Osteoblast (primary cell): ENCODE measurements around the gene ACAD11. TPM values are rescaled to one million over a fixed set of nuclear protein-coding genes. Genes with fewer than 3 reads are reported as not detected.
A peak's percentile ranks its signal among the peaks of the same experiment; 100 is the strongest.

Source experiments
- DNase-seq: peaks from one replicate; pipeline ENCODE4 v3.0.0; 2011; ENCODE audit warnings: low spot score, mixed read lengths; ENCODE audit not compliant: insufficient read length; ENCODE audit errors: missing footprints
- H2AFZ ChIP-seq: 2 replicates; pipeline ENCODE4 v1.6.0; 2011; ENCODE audit warnings: mild to moderate bottlenecking, low read length
- H3K27ac ChIP-seq: 2 replicates; pipeline ENCODE4 v1.5.1; 2011; ENCODE audit warnings: mild to moderate bottlenecking, low read depth, low read length, moderate library complexity
- H3K27me3 ChIP-seq: 2 replicates; pipeline ENCODE4 v1.6.0; 2012; ENCODE audit warnings: mild to moderate bottlenecking, control low read depth, inconsistent platforms, low read length, moderate library complexity; ENCODE audit not compliant: insufficient read depth
- H3K36me3 ChIP-seq: 2 replicates; pipeline ENCODE4 v1.5.1; 2011; ENCODE audit warnings: mild to moderate bottlenecking, low read length, control low read depth, moderate library complexity; ENCODE audit not compliant: insufficient read depth
- H3K4me1 ChIP-seq: 2 replicates; pipeline ENCODE4 v1.5.1; 2011; ENCODE audit warnings: mild to moderate bottlenecking, low read length, control low read depth, moderate library complexity; ENCODE audit not compliant: insufficient read depth
- H3K4me2 ChIP-seq: 2 replicates; pipeline ENCODE4 v1.6.0; 2011; ENCODE audit warnings: mild to moderate bottlenecking, low read length; ENCODE audit not compliant: insufficient read depth
- H3K4me3 ChIP-seq: fragments of 200-600 bp; sonication (generic); 3 replicates; pipeline ENCODE4 v1.5.1; 2012; ENCODE audit warnings: mild to moderate bottlenecking, low read length, inconsistent platforms; ENCODE audit not compliant: insufficient read depth
- H3K79me2 ChIP-seq: 2 replicates; pipeline ENCODE4 v1.6.0; 2012; ENCODE audit warnings: mild to moderate bottlenecking, low read length, control low read depth, inconsistent platforms; ENCODE audit not compliant: insufficient read depth
- H3K9me3 ChIP-seq: 2 replicates; pipeline ENCODE4 v1.5.1; 2011; ENCODE audit warnings: low read depth, low read length, control low read depth
- H4K20me1 ChIP-seq: 2 replicates; pipeline ENCODE4 v1.6.0; 2012; ENCODE audit warnings: mild to moderate bottlenecking, low read length, control low read depth; ENCODE audit not compliant: insufficient read depth
- total RNA-seq: library from RNA; depleted of rRNA; stranded (reverse); fragments of >200 nt; gene quantifications from 2 replicates; pipeline ENCODE4 v1.2.3, GENCODE V29; 2012
- TF ChIP-seq, protein P1 (sequence below): IDR thresholded peaks from 2 replicates; pipeline ENCODE4 v1.5.1; 2011; ENCODE audit warnings: mild to moderate bottlenecking, low read depth, low read length, moderate library complexity; ENCODE audit errors: extremely low read depth

The ACAD11 gene
- total RNA-seq, 1 donor, result 31.1 TPM

- no peaks in the 10 kb centered on the region for H3K79me2 ChIP-seq
- no peak overlapping the region for H3K4me2 ChIP-seq
- no peaks in the 10 kb centered on the region for H3K9me3 ChIP-seq
- DNase-seq, result no peak
- H3K27ac ChIP-seq, result no peak overlapping the region
- H3K4me3 ChIP-seq, result no peak overlapping the region
- no peaks in the 10 kb centered on the region for H4K20me1 ChIP-seq
- no peak overlapping the region for H2AFZ ChIP-seq
- H3K4me1 ChIP-seq, result peaks cover 26% of the 10 kb centered on the region
- TF ChIP-seq, protein P1, sequence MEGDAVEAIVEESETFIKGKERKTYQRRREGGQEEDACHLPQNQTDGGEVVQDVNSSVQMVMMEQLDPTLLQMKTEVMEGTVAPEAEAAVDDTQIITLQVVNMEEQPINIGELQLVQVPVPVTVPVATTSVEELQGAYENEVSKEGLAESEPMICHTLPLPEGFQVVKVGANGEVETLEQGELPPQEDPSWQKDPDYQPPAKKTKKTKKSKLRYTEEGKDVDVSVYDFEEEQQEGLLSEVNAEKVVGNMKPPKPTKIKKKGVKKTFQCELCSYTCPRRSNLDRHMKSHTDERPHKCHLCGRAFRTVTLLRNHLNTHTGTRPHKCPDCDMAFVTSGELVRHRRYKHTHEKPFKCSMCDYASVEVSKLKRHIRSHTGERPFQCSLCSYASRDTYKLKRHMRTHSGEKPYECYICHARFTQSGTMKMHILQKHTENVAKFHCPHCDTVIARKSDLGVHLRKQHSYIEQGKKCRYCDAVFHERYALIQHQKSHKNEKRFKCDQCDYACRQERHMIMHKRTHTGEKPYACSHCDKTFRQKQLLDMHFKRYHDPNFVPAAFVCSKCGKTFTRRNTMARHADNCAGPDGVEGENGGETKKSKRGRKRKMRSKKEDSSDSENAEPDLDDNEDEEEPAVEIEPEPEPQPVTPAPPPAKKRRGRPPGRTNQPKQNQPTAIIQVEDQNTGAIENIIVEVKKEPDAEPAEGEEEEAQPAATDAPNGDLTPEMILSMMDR, result no peak
- no peaks in the 10 kb centered on the region for H3K27me3 ChIP-seq
- H3K36me3 ChIP-seq, result no peaks in the 10 kb centered on the region
Measured at GRCh38 chr3:132592216-132592615, 67.4 kb downstream of the ACAD11 start.

GRCh38 chr3:132587401-132587800, 72.2 kb downstream of the ACAD11 start:
- H3K4me1 ChIP-seq, result no peaks in the 10 kb centered on the region
- H3K27ac ChIP-seq, result no peak overlapping the region
- TF ChIP-seq, protein P1, result no peak
- no peaks in the 10 kb centered on the region for H3K27me3 ChIP-seq
- H3K79me2 ChIP-seq, result no peaks in the 10 kb centered on the region
- no peaks in the 10 kb centered on the region for H3K9me3 ChIP-seq
- no peak overlapping the region for H3K4me2 ChIP-seq
- no peak overlapping the region for H3K4me3 ChIP-seq
- DNase-seq, result no peak
- H3K36me3 ChIP-seq, result no peaks in the 10 kb centered on the region
- no peaks in the 10 kb centered on the region for H4K20me1 ChIP-seq
- H2AFZ ChIP-seq, result no peak overlapping the region

DNA sequence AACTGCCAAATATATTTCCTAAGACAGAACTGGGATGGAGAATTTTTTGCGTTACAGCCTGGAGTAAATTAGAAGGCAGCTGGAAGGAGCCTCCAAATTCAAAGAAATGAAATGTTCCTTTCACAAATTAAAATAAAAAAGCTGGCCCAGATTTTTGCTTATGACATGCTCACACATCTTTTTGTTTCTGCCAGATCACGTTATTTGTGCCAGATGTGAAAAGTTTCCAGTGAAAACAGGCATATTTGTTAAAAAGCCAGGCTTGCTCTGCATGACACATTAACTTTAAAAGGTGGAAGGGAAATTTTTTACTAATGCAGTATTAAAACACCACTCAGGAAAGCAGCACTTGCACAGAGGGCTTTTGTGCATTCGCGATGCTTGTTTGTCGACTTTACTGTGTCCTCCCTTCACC, 85.8 kb downstream of the ACAD11 start:
- Histone ChIP-seq H3K4me1 (peaks cover 3% of the 10 kb centered on the region), H3K4me3 (no peak overlapping the region), H3K4me2 (no peak overlapping the region), H3K79me2 (no peaks in the 10 kb centered on the region), H3K36me3 (peaks cover 10% of the 10 kb centered on the region), H3K27ac (no peak overlapping the region), H4K20me1 (no peaks in the 10 kb centered on the region), H3K27me3 (no peaks in the 10 kb centered on the region), H3K9me3 (no peaks in the 10 kb centered on the region), H2AFZ (no peak overlapping the region)
- TF ChIP-seq, protein P1, result no peak
- DNase-seq, result no peak

- Histone ChIP-seq H3K9me3 (no peaks in the 10 kb centered on the region), H3K79me2 (no peaks in the 10 kb centered on the region), H3K4me3 (no peak overlapping the region), H4K20me1 (no peaks in the 10 kb centered on the region), H3K27ac (peak overlapping the region; percentile 57), H2AFZ (no peak overlapping the region), H3K36me3 (no peaks in the 10 kb centered on the region), H3K27me3 (no peaks in the 10 kb centered on the region), H3K4me2 (no peak overlapping the region), H3K4me1 (peaks cover 3% of the 10 kb centered on the region)
- TF ChIP-seq, protein P1, result no peak
- DNase-seq, result no peak
Measured at GRCh38 chr3:132570016-132570415, 89.6 kb downstream of the ACAD11 start.
